RPMI8226 (cell line): ENCODE data around the gene SIGMAR1.
A peak's percentile ranks its signal among the peaks of the same experiment; 100 is the strongest.

ENCODE experiments used
- DNase-seq: peaks from one replicate; pipeline ENCODE4 v3.0.0-alpha.2; 2015

The SIGMAR1 gene

DNA sequence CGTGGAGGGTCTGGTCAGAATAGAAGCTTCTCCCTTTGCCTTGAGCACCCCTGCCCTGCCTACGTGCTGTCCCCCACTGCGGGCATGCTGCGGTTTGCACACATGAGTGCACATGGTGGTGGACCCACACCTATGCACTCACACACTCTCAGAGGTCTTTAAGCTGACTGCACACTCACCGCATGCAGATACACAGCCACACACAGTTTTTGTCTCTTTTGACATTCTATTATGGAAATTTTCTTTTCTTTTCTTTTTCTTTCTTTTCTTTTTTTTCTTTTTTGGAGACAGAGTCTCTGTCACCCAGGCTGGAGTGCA lies 8.1 kb downstream of the SIGMAR1 start:
- DNase-seq = no peak

DNA sequence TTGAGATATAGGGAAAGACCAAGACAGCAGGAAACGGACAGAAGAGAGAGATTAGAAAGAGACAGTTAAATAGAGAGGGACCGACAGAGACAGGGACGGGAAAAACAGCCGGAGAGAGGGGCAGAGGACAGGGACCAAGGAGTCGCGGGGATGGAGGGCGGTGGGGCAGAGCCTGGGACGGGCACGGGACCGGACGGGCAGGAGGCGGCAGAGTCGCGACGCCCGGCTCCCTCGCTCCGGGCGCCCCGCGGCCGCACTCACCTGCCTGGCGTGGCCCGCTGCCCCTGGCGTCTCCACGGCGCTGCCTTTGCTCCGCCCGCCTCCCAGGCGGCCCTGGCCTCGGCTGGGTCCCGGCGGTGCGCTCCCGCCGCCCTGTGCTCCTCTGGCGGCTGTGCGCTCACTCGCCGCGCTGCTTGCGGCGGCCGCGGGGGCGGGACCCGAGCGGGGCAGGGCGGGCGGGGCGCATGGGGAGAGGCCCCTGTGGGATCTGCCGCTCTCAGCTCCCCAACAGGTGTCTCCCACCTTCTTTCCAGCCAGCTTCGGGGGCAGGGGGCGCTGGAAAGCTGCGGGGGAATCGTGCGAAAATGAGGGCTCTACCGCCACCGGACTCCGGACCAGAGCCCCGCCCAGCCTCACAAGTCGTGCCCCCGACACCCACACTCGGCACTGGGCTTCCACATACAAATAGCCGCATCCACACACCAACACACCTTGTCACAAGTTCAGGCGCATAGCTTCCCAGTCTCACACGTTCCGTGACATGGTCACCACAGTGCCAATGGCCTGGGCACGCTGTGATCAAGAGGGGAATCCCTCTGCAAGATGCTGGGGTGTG lies 8.7 kb downstream of the SIGMAR1 start, which contains the start of gene ARID3C:
Gene ARID3C, minus strand, starts transcription at position 411 of the 835 bp plus-strand sequence. CDS start 1,052 bp downstream, outside the sequence.
- DNase-seq = peak; percentile 67

DNA sequence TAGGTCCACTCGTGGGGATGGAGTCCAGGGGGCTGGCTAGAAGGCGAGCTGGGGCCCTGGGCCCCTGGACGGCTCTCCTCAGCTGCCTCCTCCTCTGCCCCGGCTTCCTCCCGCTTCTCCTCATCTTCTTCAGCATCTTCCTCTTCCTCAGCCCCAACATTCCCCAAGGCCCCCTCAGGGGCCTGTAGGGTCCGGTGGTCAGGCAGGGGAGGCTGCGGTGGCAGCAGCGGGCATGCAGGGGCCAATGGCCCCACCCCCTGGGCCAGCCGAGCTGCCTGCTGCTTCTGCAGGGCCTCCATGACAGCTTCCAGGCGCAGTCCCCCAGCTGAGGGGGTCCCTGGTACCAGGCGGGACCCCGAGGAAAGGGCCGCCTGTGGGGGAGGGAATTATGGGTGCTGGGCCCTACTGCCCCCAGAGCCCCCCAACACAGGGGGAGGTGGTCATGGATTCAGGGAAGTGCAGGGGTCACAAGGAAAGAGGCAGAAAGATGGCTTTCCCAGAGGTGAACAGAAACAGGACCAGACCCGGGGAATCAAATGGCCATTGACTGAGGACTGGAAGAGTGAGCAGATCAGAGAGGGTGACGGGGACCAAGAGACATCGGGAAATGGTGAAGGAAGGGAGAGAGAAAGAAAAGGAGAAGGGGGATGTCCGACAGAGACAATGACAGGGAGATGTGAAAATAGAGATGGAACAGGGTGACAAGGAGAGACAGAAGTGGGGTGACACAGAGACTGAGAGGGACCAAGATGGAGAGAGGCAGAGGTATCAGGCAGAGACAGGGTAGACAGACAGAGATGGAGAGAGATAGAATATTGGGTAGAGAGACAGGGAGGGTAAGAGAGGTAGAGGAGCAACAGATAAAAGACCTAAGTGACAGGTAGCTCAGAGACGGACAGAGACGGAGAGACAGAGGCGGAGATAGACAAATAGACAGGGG lies 9.6 kb downstream of the SIGMAR1 start:
- no peak for DNase-seq

DNA sequence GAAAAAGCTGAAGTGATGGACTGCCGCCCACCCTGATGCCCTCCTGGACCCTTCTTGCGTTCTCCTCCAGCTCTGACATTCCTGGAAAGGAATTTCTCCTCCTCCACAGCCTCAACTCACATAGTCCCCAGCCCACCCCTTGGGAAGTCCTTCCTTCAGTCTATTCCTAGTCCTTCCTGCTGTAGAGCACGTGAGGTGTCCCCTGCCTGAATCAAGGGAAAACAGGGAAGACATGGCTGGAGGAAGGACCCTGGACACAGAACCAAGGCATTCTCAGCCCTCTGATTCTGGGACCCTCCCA lies 12.5 kb downstream of the SIGMAR1 start:
- no peak for DNase-seq

DNA sequence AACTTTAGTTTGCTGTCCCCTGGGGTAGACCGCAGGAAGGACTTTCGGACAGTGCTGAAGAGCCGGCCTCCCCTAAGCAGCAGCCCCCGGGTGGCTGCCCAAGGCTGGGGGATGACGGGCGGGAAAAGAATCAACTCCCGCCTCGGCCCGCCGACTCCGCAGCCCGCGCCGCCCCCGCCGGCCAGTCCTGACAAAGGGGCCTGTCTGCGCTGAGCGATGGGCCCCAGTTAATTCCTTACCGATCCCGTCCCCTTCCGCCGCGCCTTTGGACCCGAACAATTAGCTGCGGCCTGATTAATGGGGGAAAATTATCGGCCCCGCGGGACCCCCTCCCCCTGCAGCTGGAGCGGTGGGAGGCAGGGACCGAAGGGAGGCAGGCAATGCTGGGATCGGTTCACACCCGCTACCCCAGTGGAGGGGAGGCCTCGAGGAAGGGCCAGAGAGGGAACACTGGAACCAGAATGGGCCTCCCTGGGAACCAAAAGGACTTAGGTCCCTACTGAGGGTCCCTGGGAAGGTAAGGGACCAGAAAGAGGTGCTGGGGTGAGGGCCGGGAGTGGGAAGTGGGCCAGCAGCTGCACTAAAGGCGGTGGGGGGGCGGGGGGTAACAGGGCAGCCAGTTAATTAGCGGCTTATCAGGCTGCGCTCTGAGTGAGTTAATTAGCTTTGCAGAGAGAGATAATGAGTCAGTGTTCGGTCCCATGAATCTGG lies 13.0 kb downstream of the SIGMAR1 start:
- no peak for DNase-seq

DNA sequence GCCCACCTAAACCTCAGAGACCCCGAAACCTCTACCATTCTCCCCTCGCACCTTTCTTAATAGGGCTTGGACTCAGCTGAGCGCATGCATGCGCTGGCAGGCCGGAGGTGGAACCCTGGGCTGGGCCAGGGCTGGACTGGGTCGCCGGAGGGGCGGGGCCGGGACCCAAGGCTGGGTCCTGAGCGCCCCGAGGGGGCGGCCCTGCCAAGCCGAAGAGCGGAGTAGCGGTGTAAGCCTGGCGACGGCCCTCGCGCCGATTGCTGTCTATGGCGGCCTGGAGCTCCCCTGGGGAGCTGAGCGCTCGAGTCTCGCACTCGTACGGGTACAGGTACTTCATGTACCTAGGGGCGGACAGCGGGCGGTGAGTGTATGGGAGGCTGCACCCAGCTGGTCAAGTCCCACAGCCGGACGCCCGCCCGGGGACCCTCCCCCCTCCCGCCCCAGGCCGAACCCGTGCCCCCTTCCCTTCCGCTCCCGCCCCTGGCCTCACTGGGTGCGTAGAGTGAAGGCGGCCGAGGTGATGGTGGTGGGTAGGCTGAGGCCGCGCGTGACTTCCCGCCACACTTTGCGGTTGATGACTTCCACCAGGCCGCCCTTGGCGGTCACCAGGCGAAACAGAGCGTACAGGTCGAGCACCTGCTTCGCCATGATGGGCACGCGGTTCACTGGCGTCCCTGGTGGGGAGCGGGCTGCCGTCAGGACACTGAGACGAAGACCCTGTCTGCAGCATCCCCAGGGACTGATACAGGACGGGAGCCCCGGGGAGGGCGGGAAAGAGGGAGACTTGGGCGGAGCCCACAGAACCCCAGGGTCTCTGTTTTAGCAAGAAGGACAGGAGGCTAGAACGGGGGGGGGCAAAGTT lies 14.0 kb downstream of the SIGMAR1 start:
- DNase-seq = no peak

DNA sequence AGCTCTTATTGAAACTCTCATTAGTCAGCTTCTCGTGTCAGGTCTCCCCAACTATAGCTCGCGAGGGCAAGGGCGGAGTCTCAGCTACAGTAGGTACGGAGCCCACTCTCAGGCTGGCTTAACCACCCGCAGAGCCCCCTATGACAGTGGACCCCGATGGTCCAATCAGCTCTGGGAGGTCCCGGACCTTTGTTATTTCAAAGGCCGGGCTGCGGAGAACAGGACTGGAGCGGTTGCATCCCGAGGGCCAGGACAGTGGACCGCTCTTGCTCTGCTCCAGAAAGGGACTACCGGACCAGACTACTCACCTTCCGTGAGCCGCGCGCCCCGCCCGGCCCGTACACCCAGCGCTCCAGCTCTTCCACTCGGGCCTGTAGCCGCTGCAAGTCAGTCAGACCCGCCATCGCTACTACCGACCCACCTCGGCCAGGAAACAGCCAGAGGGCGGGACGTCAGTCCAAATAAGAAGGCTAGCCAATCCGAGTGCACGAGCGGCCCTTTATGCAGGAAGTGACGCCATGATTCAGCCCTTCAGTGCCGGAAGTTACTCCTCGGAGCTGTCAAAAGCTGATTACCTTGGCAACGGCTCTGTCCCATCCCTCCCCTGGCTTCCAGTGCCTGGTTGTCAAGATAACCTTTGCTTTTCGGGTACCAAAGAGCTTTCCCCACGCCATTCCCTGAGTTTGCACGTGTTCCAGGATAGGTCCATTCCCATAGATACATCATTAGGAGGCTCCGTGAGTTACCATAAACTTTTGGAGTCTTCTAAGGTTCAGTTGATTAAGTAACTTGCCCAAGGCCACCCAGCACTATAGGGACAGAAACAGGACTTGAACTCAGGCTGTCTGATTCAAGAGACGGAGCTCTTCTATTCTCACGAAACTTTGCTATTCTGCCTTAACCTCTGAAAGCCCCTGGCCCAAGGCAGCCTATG lies 17.3 kb downstream of the SIGMAR1 start, which contains the start of gene DCTN3:
Gene DCTN3, minus strand, starts transcription at position 435 of the 934 bp plus-strand sequence. Its CDS starts 31 bp downstream, at position 404.
- DNase-seq = peak; percentile 94

DNA sequence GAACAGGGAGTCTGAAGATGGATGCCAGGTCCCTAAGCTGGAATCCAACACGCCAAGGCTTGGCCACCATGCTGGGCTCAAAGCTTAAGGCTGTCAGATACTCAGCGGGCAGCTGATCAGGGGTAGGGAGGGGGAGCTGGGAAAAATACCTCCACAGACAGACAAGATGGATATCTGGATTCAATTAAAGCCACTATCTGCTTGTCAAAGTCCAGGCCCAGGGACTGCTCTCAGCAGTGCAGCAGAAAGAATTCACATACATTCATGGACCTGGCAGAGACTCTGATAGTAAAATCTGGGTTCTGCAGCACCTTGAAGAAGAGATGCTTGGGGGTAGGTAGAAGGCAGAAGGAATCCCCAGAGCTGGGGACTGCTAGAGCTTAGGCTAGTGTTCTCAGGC lies 22.5 kb downstream of the SIGMAR1 start:
- no peak for DNase-seq

DNA sequence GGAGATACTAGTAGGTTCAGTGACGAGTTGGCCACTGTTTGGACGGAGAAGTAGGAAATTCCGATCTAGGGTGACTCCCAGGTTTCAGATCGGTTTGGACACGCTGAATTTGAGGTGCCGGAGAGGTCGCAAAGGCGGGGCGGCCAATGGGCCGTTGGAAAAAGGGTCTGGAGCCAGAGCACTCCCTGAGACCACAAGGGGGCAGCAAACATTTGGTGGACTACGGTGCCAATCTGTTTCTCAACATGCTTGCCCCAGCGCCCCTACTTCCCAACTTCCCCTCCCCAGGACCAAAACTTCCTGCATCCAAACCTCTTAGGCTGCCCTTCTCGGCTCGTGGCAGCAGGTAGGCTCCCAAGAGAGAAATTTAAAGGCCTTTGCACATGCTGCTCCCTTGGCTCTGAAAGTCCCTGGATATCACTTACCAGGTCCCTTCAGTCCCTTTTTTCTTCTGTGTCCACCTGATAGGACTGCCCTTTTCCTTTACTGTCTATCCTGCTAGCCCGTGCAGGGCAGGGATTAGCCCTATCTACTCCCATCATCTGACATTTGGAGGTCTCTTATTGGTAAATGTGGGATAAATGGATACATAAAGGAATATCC lies 24.7 kb downstream of the SIGMAR1 start:
- peak; percentile 85 for DNase-seq

DNA sequence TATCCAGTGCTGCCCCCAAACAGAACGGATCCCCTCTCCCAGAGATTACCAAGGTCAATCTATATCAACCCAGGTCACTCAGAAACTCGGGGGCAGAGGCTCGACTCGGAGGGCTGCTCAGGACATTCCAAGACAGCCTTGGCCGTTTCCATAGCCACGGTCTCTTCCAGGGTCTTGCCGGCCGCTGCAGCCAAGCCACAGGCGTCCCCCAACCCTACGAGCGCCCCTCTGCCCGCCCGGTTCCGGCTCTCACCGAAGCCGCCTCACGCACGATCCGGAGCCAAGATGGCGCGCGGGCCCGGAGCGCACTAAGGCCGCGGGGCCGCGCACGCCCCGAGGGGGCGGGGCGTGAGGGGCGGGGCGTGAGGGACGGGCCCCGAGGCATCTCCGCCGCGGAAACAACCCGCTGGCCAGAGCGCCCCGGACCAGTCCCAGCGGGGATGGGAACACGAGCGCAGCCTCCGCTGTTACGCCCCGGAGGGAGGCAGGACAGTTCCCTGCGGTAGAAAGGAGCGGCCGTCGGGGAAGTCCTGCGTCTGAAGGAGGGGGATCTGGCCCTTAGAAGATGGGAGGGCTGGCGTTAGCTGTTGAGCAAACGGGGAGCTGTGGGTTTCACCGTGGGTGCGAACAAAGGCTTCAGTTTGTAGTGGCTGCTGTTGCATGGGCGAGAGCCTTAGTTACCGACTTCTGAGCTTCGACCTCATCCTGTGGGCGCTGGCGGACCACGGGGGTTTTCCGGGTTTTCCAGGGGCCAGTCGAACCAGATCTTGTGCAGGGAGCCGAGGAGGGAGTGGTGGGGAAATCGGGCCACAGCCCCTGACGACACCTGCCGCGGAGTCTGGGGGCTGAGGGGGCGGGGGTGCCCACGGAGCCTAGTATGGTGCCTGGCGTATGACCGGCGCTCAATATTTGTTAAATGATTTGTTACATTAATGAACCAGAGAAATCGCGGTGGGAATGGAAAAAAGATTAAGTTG lies 25.5 kb downstream of the SIGMAR1 start, which contains the start of gene RPP25L:
Gene RPP25L, minus strand, starts transcription at position 287 of the 977 bp plus-strand sequence. CDS start 801 bp downstream, outside the sequence.
- DNase-seq = peak; percentile 91

DNA sequence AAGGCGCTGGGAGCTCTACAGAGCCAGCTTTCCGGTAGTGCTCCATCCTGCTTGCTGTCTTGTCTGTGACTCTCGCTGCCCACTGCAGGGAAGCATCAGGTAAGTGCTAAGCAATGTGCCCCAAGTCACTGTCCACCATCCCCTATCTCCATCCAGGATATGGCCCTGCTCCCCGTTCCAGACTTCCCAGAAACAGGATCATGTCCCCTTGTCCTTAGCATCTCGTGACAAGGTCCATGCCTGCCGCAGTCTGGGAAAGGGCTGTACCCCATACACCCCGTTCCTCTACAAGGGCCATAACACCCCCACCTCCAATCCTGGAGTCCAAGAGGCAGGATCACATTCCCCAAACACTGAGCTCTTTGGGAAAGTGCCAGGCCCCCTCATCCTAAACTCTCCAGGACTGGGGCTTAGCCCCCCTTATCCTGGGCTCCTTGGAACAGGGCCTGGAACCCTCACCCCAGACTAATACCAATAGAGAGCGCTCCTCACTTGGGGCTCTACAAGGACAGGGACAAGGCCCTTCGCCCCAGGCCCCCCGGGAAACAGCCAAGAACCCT lies 26.3 kb downstream of the SIGMAR1 start:
- DNase-seq = no peak

DNA sequence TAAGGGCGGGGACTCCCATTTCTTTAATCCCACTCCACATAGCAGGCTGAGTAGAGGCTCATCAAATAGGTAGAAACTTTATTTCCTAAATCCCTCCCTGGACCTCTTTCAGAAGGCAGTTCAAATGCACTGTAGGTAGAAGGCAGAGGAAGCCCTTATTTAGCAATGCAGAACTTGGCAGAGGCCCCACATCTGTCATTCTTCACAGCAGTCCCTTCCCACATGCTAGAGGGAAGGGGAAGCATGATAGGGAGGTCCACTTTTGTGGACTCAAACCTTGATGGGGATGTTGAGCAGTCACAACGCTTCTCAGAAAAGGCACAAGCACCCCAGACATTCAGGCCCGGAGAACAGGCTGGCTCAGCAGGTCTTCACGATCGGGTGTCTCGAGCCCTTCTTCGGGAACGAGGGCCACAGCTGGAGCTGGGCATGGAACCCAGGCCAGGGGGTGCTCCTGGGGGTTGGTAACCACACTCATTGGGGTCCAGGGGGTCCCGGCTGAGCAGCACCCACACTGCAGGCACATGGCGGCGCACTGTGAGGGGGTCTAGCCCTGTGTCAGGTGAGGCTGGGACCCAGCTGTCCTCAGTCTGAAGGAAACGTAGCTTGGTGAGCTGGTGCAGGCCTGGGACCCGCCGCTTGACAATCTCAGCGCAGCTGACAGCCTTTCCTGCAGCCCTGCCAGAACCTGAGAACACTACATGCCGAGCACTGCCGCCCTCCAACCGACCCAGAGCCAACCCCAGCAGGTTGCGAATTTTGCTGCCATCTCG lies 27.0 kb downstream of the SIGMAR1 start:
- no peak for DNase-seq

DNA sequence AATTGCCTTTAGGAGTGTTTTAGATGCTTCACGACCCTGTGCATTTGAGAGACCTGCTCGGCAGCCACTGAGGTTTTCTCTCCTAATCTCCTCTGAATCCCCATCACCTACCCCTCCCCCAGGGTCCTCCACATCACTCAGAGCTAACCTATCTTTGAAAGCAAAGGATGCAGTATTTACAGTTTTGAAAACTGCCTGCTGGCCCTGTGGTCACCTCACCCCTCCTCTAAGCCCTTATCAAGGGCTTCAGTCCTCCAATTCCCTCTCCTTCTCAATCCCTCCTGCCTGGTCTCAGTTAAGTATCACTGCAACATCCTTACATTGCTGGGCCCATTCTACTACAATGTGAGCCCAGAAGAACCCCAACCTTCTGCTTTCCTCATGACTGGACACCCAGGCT lies 30.3 kb downstream of the SIGMAR1 start:
- no peak for DNase-seq

DNA sequence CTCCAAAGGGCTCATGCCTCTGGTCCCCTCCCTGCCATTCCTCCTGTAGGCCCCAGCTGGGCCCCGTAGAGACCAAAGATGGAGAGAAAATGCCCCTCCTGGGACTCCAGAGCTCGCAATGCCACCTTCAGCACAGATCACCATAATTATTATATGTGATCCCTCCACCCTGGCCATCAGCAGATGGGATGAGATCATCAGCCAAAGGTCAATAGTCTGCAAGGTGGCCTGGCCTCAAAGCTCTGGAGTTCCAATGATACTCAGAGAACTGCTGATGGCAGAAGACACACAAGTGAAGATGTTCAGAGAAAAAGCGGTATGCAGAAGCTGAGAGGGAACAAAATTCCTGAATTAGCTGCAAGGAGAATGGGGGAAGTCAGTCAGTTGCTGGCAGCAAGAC lies 30.7 kb downstream of the SIGMAR1 start:
- no peak for DNase-seq

DNA sequence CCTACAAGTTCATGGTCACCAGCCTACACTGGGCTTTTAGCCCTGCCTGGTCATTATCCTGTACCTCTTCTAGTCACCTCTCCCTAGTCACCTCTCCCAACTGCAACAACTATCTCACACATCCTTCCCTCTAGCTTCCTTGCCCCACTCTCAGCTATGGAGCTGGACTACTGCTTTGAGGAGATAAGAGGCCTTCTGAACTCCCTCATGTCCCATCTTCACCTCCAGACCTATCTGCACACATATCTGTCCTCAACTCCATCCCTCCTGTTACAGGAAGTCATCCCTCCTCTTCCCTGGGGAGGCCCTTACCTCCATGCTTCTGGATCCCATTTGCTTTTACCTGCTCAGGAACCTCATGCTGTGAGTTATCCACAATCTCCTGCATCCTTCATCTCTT lies 31.4 kb downstream of the SIGMAR1 start:
- DNase-seq = no peak

DNA sequence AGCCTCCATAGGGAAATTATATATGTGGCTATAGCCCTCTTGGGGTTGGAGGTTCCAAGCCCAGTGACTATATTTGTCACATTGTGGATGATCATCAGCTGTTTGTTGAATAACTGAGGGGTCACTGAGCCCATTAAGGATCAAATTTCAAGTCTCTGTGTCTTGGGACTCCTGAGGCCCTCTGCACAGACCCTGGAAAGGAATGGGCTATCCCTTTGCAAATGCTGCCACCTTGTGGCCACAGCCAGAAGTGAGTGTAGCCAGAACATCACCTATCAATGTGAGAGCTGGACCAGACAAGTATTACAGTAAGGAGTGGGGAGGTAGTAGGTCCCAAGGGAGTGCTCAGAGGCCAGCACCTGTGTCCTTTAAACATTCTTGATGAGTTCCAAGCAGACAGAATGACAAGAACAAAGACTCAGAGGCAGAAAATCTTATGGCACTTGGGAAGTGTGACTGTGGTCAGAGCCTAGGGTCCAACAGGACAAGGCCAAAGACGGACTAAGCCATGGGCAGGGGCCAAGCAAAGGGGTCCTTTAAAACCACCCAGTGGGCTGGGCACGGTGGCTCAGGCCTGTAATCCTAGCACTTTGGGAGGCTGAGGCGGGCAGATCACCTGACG lies 33.9 kb downstream of the SIGMAR1 start:
- peak; percentile 77 for DNase-seq

DNA sequence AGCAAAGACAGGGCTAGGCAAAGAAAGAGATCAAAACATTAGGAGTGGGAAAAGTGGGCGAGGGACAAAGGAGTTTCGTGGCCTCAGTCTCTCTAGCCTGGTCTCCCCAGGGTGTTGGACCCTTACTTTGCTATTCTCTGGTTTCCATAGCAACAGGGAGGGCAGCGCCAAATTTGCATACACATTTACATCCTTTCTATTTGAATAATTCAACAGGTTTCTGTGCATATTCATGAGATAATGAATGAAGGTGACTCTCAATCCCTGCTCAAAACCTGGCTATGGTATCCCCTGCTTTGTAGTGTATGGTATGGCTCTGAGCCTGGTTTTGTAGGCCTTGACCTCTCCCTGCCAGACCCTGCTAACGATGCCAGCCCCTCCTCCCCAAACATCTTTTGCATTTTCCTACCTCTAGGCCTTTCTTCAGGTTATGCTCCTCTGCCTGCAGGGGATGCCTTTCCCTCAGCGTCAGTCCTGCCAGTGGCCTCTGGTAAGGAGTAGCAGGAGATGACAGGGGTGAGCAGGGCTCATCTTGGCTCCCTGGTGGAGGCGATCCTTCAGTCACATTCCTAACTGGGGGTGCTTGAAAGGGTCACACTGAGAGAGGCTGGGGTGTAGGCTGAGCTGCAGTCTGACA lies 35.5 kb downstream of the SIGMAR1 start:
- no peak for DNase-seq
